Loucy (cell line): Measurements from ENCODE around the gene CAMTA1.

Experiments used
- H2AFZ ChIP-seq: fragments of 200-600 bp; sonication (generic); 2 replicates; pipeline ENCODE4 v1.6.0; 2016; ENCODE audit warnings: antibody characterized with exemption, mild to moderate bottlenecking, low read length, moderate library complexity
- H3F3A ChIP-seq: fragments of 200-600 bp; 2 replicates; pipeline ENCODE4 v1.6.0; 2016; ENCODE audit warnings: antibody characterized with exemption, low read depth, mild to moderate bottlenecking
- H3K27me3 ChIP-seq: fragments of 200-600 bp; sonication (generic); 2 replicates; pipeline ENCODE4 v1.6.1; 2014; ENCODE audit warnings: low read length, mild to moderate bottlenecking; ENCODE audit not compliant: insufficient read depth, poor library complexity, severe bottlenecking
- H3K36me3 ChIP-seq: fragments of 200-600 bp; sonication (generic); 2 replicates; pipeline ENCODE4 v1.6.1; 2016; ENCODE audit warnings: low read length; ENCODE audit not compliant: insufficient read depth
- H3K4me1 ChIP-seq: fragments of 200-600 bp; sonication (generic); 2 replicates; pipeline ENCODE4 v1.5.1; 2014; ENCODE audit warnings: low read length, mild to moderate bottlenecking; ENCODE audit not compliant: insufficient read depth, poor library complexity, severe bottlenecking
- H3K4me2 ChIP-seq: fragments of 200-600 bp; sonication (generic); 2 replicates; pipeline ENCODE4 v1.6.0; 2014; ENCODE audit warnings: antibody characterized with exemption, low read length, low read depth, mild to moderate bottlenecking; ENCODE audit not compliant: poor library complexity, severe bottlenecking
- H3K4me3 ChIP-seq: fragments of 200-600 bp; sonication (generic); 2 replicates; pipeline ENCODE4 v1.5.1; 2014; ENCODE audit warnings: low read length, mild to moderate bottlenecking, mixed read lengths; ENCODE audit not compliant: poor library complexity, severe bottlenecking
- H3K79me2 ChIP-seq: fragments of 200-600 bp; sonication (generic); 2 replicates; pipeline ENCODE4 v1.6.1; 2014; ENCODE audit warnings: low read length; ENCODE audit not compliant: insufficient read depth
- H3K9ac ChIP-seq: fragments of 200-600 bp; sonication (generic); 2 replicates; pipeline ENCODE4 v1.6.0; 2014; ENCODE audit warnings: mild to moderate bottlenecking, low read depth, low read length, moderate library complexity; ENCODE audit not compliant: poor library complexity, severe bottlenecking
- H3K9me2 ChIP-seq: fragments of 200-600 bp; sonication (generic); replicated peaks from 2 replicates; pipeline ENCODE4 v1.6.1; 2016; ENCODE audit warnings: low read depth, low read length, mixed read lengths
- H3K9me3 ChIP-seq: fragments of 200-600 bp; sonication (generic); 2 replicates; pipeline ENCODE4 v1.6.1; 2014; ENCODE audit warnings: mild to moderate bottlenecking, antibody characterized with exemption, low read length, low read depth; ENCODE audit not compliant: insufficient read depth
- H4K20me1 ChIP-seq: fragments of 200-600 bp; sonication (generic); 2 replicates; pipeline ENCODE4 v1.6.0; 2014; ENCODE audit warnings: antibody characterized with exemption, low read length, mild to moderate bottlenecking; ENCODE audit not compliant: insufficient read depth, poor library complexity, severe bottlenecking
- EZH2phosphoT487 ChIP-seq: fragments of 200-600 bp; IDR thresholded peaks from 2 replicates; pipeline ENCODE4 v1.6.1; 2018; ENCODE audit warnings: antibody characterized with exemption, mild to moderate bottlenecking, moderate library complexity, borderline replicate concordance
- TF ChIP-seq, protein P1 (sequence below): fragments of 200-600 bp; sonication (generic); conservative IDR thresholded peaks from 2 replicates; pipeline ENCODE4 v1.5.1; 2014; ENCODE audit warnings: mild to moderate bottlenecking, antibody characterized with exemption, low read length

The CAMTA1 gene

DNA sequence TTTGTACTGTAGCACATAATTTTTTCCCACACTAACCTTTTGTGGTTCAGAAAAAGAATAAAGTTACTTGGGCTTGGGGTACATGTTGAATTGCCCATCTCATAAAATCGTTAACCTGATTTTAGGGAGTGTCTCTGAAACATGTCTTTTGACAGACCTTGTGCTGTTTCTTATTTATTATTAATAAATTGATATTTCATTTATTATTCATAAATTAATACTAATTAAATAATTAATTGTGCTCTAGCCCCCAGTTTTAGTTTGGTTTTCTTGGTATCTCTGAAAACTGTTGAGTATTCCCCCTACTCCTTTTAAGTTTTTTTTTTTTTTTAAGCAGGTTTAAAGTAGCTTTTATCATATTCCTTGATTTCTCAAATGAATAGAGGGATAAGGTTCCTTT, 27.9 kb downstream of the CAMTA1 start:
- no peak for TF ChIP-seq EZH2phosphoT487
- TF ChIP-seq, protein P1, sequence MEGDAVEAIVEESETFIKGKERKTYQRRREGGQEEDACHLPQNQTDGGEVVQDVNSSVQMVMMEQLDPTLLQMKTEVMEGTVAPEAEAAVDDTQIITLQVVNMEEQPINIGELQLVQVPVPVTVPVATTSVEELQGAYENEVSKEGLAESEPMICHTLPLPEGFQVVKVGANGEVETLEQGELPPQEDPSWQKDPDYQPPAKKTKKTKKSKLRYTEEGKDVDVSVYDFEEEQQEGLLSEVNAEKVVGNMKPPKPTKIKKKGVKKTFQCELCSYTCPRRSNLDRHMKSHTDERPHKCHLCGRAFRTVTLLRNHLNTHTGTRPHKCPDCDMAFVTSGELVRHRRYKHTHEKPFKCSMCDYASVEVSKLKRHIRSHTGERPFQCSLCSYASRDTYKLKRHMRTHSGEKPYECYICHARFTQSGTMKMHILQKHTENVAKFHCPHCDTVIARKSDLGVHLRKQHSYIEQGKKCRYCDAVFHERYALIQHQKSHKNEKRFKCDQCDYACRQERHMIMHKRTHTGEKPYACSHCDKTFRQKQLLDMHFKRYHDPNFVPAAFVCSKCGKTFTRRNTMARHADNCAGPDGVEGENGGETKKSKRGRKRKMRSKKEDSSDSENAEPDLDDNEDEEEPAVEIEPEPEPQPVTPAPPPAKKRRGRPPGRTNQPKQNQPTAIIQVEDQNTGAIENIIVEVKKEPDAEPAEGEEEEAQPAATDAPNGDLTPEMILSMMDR, result no peak
- peaks cover 95% of the 10 kb centered on the region for H3K79me2 ChIP-seq
- no peak overlapping the region for H2AFZ ChIP-seq
- peaks cover 46% of the 10 kb centered on the region for H4K20me1 ChIP-seq
- no peaks in the 10 kb centered on the region for H3K9me3 ChIP-seq
- H3K9me2 ChIP-seq, result no peaks in the 10 kb centered on the region
- H3K9ac ChIP-seq, result no peak overlapping the region
- no peaks in the 10 kb centered on the region for H3K27me3 ChIP-seq
- no peaks in the 10 kb centered on the region for H3F3A ChIP-seq
- H3K4me1 ChIP-seq, result peaks cover 2% of the 10 kb centered on the region
- H3K4me2 ChIP-seq, result no peak overlapping the region
- H3K4me3 ChIP-seq, result no peak overlapping the region
- H3K36me3 ChIP-seq, result no peaks in the 10 kb centered on the region; the same call in 1 of the 2 replicates

DNA sequence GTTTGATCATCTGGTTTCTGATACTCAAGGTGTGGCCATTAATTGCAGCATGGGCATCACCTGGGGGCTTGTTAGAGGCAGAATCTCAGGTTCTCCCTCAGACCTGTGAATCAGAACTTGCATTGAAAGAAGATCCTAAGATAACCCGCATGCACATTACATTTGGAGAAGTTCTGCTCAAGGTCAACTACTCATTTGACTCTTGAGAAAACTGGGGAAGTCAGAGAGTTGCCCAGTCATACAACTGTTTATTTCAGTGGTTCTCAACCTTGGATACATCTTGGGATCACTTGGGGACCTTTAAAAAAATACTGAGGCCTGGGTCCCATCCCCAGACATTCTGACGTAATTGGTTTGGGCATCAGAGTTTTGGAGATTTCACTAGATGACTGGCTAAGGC, 30.5 kb downstream of the CAMTA1 start:
- no peaks in the 10 kb centered on the region for H3K9me3 ChIP-seq
- H3K9ac ChIP-seq, result no peak overlapping the region
- no peak overlapping the region for H2AFZ ChIP-seq
- H3K4me3 ChIP-seq, result no peak overlapping the region
- no peaks in the 10 kb centered on the region for H3K9me2 ChIP-seq
- H3K27me3 ChIP-seq, result no peaks in the 10 kb centered on the region
- TF ChIP-seq EZH2phosphoT487, result no peak
- TF ChIP-seq, protein P1, result no peak
- H3K79me2 ChIP-seq, result peaks cover 86% of the 10 kb centered on the region
- H3K4me2 ChIP-seq, result no peak overlapping the region
- peaks cover 8% of the 10 kb centered on the region for H3K4me1 ChIP-seq
- no peaks in the 10 kb centered on the region for H3F3A ChIP-seq
- H4K20me1 ChIP-seq, result peaks cover 66% of the 10 kb centered on the region
- H3K36me3 ChIP-seq, result no peaks in the 10 kb centered on the region; the same call in 1 of the 2 replicates

GRCh38 chr1:6819246-6820040, 34.2 kb downstream of the CAMTA1 start:
- TF ChIP-seq, protein P1, result no peak
- TF ChIP-seq EZH2phosphoT487, result no peak
- H3F3A ChIP-seq, result 0 out of 2 replicates have a peak, but pooled peaks cover 3% of the 10 kb centered on the region
- H3K4me2 ChIP-seq, result no peak overlapping the region
- H2AFZ ChIP-seq, result no peak overlapping the region
- no peak overlapping the region for H3K4me3 ChIP-seq
- no peaks in the 10 kb centered on the region for H3K36me3 ChIP-seq
- H3K27me3 ChIP-seq, result no peaks in the 10 kb centered on the region
- H3K9me2 ChIP-seq, result no peaks in the 10 kb centered on the region
- H3K9ac ChIP-seq, result no peak overlapping the region
- H4K20me1 ChIP-seq, result peaks cover 79% of the 10 kb centered on the region
- H3K4me1 ChIP-seq, result peaks cover 19% of the 10 kb centered on the region
- H3K9me3 ChIP-seq, result no peaks in the 10 kb centered on the region
- peaks cover 72% of the 10 kb centered on the region for H3K79me2 ChIP-seq
